Measurements from ENCODE around the gene PAM. TPM values are rescaled to one million over a fixed set of nuclear protein-coding genes. Genes with fewer than 3 reads are reported as not detected.

Gene PAM
- total and polyA plus RNA-seq, 2 of the 13 experiments (the other 11 are each of a cell fraction or from before 2014, with no cell fraction given) = 20.2 to 79.1 TPM

DNA sequence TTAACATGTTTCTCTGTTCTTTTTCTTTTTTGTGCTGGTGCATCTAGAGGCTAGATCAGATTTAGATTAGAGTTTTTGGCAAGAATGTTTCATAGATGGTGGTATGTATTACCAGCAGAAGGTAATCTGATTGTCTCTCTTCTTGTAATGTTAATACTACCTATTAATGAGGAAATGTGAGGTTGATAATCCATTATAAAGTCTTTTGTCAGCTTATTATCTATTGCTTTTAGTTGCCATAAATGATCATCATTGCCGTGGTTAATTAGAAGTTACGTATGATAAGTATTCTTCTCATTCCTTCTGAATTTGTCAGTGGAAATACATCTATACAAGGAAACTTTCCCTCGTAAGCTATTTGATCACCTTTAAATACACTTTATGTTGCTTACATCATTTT is 135.0 kb downstream of the PAM start:
- intact Hi-C loops (cut with micrococcal nuclease; ENCODE audit: unreplicated experiment) (no loop called here), in situ Hi-C loops (cut with HindIII; ENCODE audit: extremely low pct_ligation_motif_present, low pct_unique_long_range_greater_than_20kb) (no loop called here)
- Histone ChIP-seq H4K20me1 (ENCODE audit: insufficient read depth, low read length) (no peaks in the 10 kb centered on the region), H3K4me3 (replicated peaks in 1 of 3; ENCODE audit: insufficient read depth in 1 of 3, low read depth in 2 of 3, low read length in 3 of 3) (no peak overlapping the region), H3K36me3 (replicated peaks in 1 of 2; ENCODE audit: control insufficient read depth in 1 of 2, insufficient read depth in 2 of 2, low read length in 2 of 2) (no peaks in the 10 kb centered on the region), H3K4me2 (ENCODE audit: low read depth, low read length) (no peak overlapping the region), H3K9ac (ENCODE audit: insufficient read depth, low read depth, low read length) (no peak overlapping the region), H2AFZ (ENCODE audit: low read length) (no peak overlapping the region), H3K4me1 (ENCODE audit: insufficient read depth, low read length) (no peaks in the 10 kb centered on the region), H3K9me3 (ENCODE audit: low read length) (no peaks in the 10 kb centered on the region), H3K27ac (ENCODE audit: extremely low read length, insufficient read depth, low read length) (no peak overlapping the region), H3K79me2 (ENCODE audit: insufficient read depth, low read length) (no peaks in the 10 kb centered on the region), H3K27me3 (ENCODE audit: control insufficient read depth in 1 of 2, insufficient read depth in 2 of 2, low read length in 2 of 2) (no peaks in the 10 kb centered on the region)
- ChIA-PET POLR2A (no interaction called here), CTCF (ENCODE audit: low intra/inter-chr PET ratio, low total read pairs) (no interaction called here)
- FAIRE-seq (no peak), DNase-seq (ENCODE audit: low spot score) (no peak), ATAC-seq (no peak)
- WGBS (ENCODE audit: low lambda C conversion rate) = 95% methylated on average over 3 of the region's 3 CpGs
- BruUV-seq (replicated peaks) = no TSS peak
- TF ChIP-seq EP300 (IDR thresholded peaks at IDR 0.05; ENCODE audit: low read depth in 2 of 2, low read length in 2 of 2) (no peak), EP300 (CRISPR knock-in tag; IDR thresholded peaks at IDR 0.05; ENCODE audit: borderline replicate concordance) (no peak), ZKSCAN1 (IDR thresholded peaks at IDR 0.05; ENCODE audit: low read length) (no peak)

GRCh38 chr5:102891175-102891574 is 136.1 kb downstream of the PAM start:
- WGBS (ENCODE audit: low lambda C conversion rate) = 62% methylated on average over 3 of the region's 3 CpGs
- no peak for FAIRE-seq
- H3K27me3 ChIP-seq (ENCODE audit: control insufficient read depth in 1 of 2, insufficient read depth in 2 of 2, low read length in 2 of 2) = no peaks in the 10 kb centered on the region
- intact Hi-C loops (cut with micrococcal nuclease; ENCODE audit: unreplicated experiment) = no loop called here
- ChIA-PET POLR2A (no interaction called here), CTCF (ENCODE audit: low intra/inter-chr PET ratio, low total read pairs) (no interaction called here)
- in situ Hi-C loops (cut with HindIII; ENCODE audit: extremely low pct_ligation_motif_present, low pct_unique_long_range_greater_than_20kb) = no loop called here
- H3K4me2 ChIP-seq (ENCODE audit: low read depth, low read length) = no peak overlapping the region
- BruUV-seq (replicated peaks) = no TSS peak
- no peaks in the 10 kb centered on the region for H3K9me3 ChIP-seq (ENCODE audit: low read length)
- DNase-seq (ENCODE audit: low spot score) = no peak
- H3K9ac ChIP-seq (ENCODE audit: insufficient read depth, low read depth, low read length) = no peak overlapping the region
- H4K20me1 ChIP-seq (ENCODE audit: insufficient read depth, low read length) = no peaks in the 10 kb centered on the region
- no peak for ATAC-seq
- no peaks in the 10 kb centered on the region for H3K36me3 ChIP-seq (replicated peaks in 1 of 2; ENCODE audit: control insufficient read depth in 1 of 2, insufficient read depth in 2 of 2, low read length in 2 of 2)
- no peak overlapping the region for H2AFZ ChIP-seq (ENCODE audit: low read length)
- no peaks in the 10 kb centered on the region for H3K79me2 ChIP-seq (ENCODE audit: insufficient read depth, low read length)
- H3K4me1 ChIP-seq (ENCODE audit: insufficient read depth, low read length) = no peaks in the 10 kb centered on the region
- no peak overlapping the region for H3K4me3 ChIP-seq (replicated peaks in 1 of 3; ENCODE audit: insufficient read depth in 1 of 3, low read depth in 2 of 3, low read length in 3 of 3)
- no peak overlapping the region for H3K27ac ChIP-seq (ENCODE audit: extremely low read length, insufficient read depth, low read length)
- no peak for TF ChIP-seq ZNF20 (CRISPR knock-in tag; IDR thresholded peaks at IDR 0.05)
- no peak for TF ChIP-seq EP300 (IDR thresholded peaks at IDR 0.05; ENCODE audit: low read depth in 2 of 2, low read length in 2 of 2)
- no peak for TF ChIP-seq EP300 (CRISPR knock-in tag; IDR thresholded peaks at IDR 0.05; ENCODE audit: borderline replicate concordance)
- no peak for TF ChIP-seq MAFF (IDR thresholded peaks at IDR 0.05; ENCODE audit: low read depth, low read length)
- no peak for TF ChIP-seq SALL1 (CRISPR knock-in tag; IDR thresholded peaks at IDR 0.05)
- TF ChIP-seq, protein P1, sequence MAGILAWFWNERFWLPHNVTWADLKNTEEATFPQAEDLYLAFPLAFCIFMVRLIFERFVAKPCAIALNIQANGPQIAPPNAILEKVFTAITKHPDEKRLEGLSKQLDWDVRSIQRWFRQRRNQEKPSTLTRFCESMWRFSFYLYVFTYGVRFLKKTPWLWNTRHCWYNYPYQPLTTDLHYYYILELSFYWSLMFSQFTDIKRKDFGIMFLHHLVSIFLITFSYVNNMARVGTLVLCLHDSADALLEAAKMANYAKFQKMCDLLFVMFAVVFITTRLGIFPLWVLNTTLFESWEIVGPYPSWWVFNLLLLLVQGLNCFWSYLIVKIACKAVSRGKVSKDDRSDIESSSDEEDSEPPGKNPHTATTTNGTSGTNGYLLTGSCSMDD (CRISPR knock-in tag; IDR thresholded peaks at IDR 0.05) = no peak
- TF ChIP-seq EED (CRISPR knock-in tag; IDR thresholded peaks at IDR 0.05) = no peak
- no peak for TF ChIP-seq MZF1 (CRISPR knock-in tag; IDR thresholded peaks at IDR 0.05; ENCODE audit: borderline replicate concordance)
- no peak for TF ChIP-seq RFXAP (CRISPR knock-in tag; IDR thresholded peaks at IDR 0.05; ENCODE audit: borderline replicate concordance)
- TF ChIP-seq, protein P2, sequence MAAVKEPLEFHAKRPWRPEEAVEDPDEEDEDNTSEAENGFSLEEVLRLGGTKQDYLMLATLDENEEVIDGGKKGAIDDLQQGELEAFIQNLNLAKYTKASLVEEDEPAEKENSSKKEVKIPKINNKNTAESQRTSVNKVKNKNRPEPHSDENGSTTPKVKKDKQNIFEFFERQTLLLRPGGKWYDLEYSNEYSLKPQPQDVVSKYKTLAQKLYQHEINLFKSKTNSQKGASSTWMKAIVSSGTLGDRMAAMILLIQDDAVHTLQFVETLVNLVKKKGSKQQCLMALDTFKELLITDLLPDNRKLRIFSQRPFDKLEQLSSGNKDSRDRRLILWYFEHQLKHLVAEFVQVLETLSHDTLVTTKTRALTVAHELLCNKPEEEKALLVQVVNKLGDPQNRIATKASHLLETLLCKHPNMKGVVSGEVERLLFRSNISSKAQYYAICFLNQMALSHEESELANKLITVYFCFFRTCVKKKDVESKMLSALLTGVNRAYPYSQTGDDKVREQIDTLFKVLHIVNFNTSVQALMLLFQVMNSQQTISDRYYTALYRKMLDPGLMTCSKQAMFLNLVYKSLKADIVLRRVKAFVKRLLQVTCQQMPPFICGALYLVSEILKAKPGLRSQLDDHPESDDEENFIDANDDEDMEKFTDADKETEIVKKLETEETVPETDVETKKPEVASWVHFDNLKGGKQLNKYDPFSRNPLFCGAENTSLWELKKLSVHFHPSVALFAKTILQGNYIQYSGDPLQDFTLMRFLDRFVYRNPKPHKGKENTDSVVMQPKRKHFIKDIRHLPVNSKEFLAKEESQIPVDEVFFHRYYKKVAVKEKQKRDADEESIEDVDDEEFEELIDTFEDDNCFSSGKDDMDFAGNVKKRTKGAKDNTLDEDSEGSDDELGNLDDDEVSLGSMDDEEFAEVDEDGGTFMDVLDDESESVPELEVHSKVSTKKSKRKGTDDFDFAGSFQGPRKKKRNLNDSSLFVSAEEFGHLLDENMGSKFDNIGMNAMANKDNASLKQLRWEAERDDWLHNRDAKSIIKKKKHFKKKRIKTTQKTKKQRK (IDR thresholded peaks at IDR 0.05; ENCODE audit: low read length) = no peak
- TF ChIP-seq, protein P3, sequence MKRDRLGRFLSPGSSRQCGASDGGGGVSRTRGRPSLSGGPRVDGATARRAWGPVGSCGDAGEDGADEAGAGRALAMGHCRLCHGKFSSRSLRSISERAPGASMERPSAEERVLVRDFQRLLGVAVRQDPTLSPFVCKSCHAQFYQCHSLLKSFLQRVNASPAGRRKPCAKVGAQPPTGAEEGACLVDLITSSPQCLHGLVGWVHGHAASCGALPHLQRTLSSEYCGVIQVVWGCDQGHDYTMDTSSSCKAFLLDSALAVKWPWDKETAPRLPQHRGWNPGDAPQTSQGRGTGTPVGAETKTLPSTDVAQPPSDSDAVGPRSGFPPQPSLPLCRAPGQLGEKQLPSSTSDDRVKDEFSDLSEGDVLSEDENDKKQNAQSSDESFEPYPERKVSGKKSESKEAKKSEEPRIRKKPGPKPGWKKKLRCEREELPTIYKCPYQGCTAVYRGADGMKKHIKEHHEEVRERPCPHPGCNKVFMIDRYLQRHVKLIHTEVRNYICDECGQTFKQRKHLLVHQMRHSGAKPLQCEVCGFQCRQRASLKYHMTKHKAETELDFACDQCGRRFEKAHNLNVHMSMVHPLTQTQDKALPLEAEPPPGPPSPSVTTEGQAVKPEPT (CRISPR knock-in tag; IDR thresholded peaks at IDR 0.05; ENCODE audit: low read depth) = no peak
- no peak for TF ChIP-seq ZNF605 (CRISPR knock-in tag; IDR thresholded peaks at IDR 0.05)
- TF ChIP-seq SCMH1 (CRISPR knock-in tag; IDR thresholded peaks at IDR 0.05; ENCODE audit: borderline replicate concordance) = no peak
